Measurements from ENCODE around the gene FNTB.

Gene FNTB

GRCh38 chr14:64953661-64954060, 33.0 kb upstream of the FNTB start:
- Histone ChIP-seq H3K27ac (ENCODE audit: low read depth, low read length) (no peak overlapping the region), H3K27me3 (ENCODE audit: insufficient read depth, low read length) (no peaks in the 10 kb centered on the region), H3K36me3 (ENCODE audit: insufficient read depth, low read length) (peaks cover 34% of the 10 kb centered on the region), H3K4me3 (ENCODE audit: low read length) (no peak overlapping the region), H3K4me1 (ENCODE audit: insufficient read depth, low read length) (peaks cover 33% of the 10 kb centered on the region), H3K9ac (ENCODE audit: low read depth, low read length) (no peak overlapping the region), H3K9me3 (ENCODE audit: insufficient read depth, low read depth, low read length) (no peaks in the 10 kb centered on the region)
- 97% methylated on average over 6 of the region's 6 CpGs for WGBS

DNA sequence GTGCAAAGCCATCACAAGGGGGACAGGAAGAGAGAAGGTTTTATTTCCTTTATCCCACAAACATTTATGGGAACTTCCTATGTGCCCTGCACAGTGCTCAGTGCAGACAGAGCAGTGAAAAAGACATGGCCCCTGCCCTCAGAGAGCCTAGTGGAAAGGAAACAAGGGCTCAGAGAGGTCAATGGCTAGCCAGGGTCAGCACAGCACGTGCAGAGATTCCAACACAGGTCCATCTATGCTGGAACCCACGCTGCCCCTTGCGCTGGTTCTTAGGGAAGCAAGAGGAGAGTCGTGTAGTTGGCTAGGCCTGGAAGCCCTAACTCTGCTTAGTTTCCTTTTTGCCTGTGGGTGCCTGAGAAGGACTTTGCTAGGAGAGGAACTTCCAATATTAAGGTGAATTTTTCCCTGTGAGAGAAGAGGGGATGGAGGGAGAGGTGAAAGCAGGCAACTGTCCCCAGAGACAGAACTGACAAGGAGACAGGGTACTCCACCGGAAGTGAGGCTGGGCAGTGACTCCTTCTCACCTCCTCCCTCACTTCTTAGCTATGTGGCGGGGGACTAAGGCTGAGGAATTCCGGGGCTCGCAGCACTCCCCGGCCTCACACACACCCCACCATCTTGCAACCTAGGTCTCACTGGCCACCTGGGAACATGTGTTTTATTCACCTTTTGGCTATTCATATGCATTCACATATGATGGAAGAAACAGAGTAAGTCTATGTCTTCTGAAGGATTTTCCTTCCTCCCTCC, 32.0 kb upstream of the FNTB start:
- Histone ChIP-seq H3K36me3 (ENCODE audit: insufficient read depth, low read length) (peaks cover 28% of the 10 kb centered on the region), H3K27me3 (ENCODE audit: insufficient read depth, low read length) (no peaks in the 10 kb centered on the region), H3K4me1 (ENCODE audit: insufficient read depth, low read length) (peaks cover 33% of the 10 kb centered on the region), H3K9ac (ENCODE audit: low read depth, low read length) (no peak overlapping the region), H3K4me3 (ENCODE audit: low read length) (no peak overlapping the region), H3K9me3 (ENCODE audit: insufficient read depth, low read depth, low read length) (no peaks in the 10 kb centered on the region), H3K27ac (ENCODE audit: low read depth, low read length) (no peak overlapping the region; the same call in 1 of the 2 replicates)
- 92% methylated on average over 9 of the region's 9 CpGs for WGBS

- no peak overlapping the region for H3K9ac ChIP-seq (ENCODE audit: low read depth, low read length)
- no peak overlapping the region; the same call in 1 of the 2 replicates for H3K27ac ChIP-seq (ENCODE audit: low read depth, low read length)
- H3K27me3 ChIP-seq (ENCODE audit: insufficient read depth, low read length) = no peaks in the 10 kb centered on the region
- WGBS = 63% methylated on average over 6 of the region's 6 CpGs
- H3K36me3 ChIP-seq (ENCODE audit: insufficient read depth, low read length) = peaks cover 22% of the 10 kb centered on the region
- peaks cover 34% of the 10 kb centered on the region for H3K4me1 ChIP-seq (ENCODE audit: insufficient read depth, low read length)
- no peak overlapping the region for H3K4me3 ChIP-seq (ENCODE audit: low read length)
- no peaks in the 10 kb centered on the region for H3K9me3 ChIP-seq (ENCODE audit: insufficient read depth, low read depth, low read length)
Measured at GRCh38 chr14:64955297-64955696, 31.4 kb upstream of the FNTB start.

DNA sequence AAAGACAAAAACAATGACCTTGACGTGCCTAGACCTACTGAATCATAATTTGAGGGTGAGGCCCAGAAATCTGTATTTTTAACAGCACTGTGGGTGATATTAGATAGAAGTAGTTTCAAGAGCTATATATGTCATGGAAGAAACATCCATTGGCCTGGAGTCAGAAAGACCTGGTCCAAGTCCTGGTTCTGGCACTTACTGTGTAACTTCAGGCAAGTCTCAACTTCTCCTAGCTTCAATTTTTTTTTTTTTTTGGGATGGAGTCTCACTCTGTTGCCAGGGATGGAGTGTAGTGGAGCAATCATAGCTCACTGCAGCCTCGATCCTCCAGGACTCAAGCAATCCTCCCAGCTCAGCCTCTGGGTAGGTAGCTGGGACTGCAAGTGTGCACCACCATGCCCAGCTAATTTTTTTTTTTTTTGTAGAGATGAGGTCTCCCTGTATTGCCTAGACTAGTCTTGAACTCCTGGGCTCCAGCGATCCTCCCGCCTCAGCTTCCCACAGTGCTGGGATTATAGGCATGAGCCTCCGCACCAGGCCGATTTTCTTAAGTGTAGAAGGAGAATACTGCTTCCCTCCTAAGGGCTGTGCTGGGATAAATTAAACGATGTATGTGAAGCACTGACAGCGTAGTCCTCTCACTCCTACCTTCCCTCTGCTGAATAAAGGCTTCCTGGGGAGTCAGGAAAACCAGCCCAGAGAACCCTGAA, 29.8 kb upstream of the FNTB start:
- Histone ChIP-seq H3K9ac (ENCODE audit: low read depth, low read length) (no peak overlapping the region), H3K4me3 (ENCODE audit: low read length) (no peak overlapping the region), H3K27me3 (ENCODE audit: insufficient read depth, low read length) (no peaks in the 10 kb centered on the region), H3K9me3 (ENCODE audit: insufficient read depth, low read depth, low read length) (no peaks in the 10 kb centered on the region), H3K4me1 (ENCODE audit: insufficient read depth, low read length) (peaks cover 43% of the 10 kb centered on the region), H3K27ac (ENCODE audit: low read depth, low read length) (peak overlapping the region; percentile 27; the same call in 1 of the 2 replicates), H3K36me3 (ENCODE audit: insufficient read depth, low read length) (peaks cover 6% of the 10 kb centered on the region)
- WGBS = 88% methylated on average over 7 of the region's 8 CpGs

- Histone ChIP-seq H3K9me3 (ENCODE audit: insufficient read depth, low read depth, low read length) (no peaks in the 10 kb centered on the region), H3K27ac (ENCODE audit: low read depth, low read length) (no peak overlapping the region), H3K27me3 (ENCODE audit: insufficient read depth, low read length) (no peaks in the 10 kb centered on the region), H3K9ac (ENCODE audit: low read depth, low read length) (no peak overlapping the region), H3K4me1 (ENCODE audit: insufficient read depth, low read length) (peaks cover 42% of the 10 kb centered on the region), H3K36me3 (ENCODE audit: insufficient read depth, low read length) (0 out of 2 replicates have a peak, but pooled peaks cover 2% of the 10 kb centered on the region), H3K4me3 (ENCODE audit: low read length) (no peak overlapping the region)
- WGBS = 82% methylated on average over 2 of the region's 2 CpGs
Measured at GRCh38 chr14:64958201-64958600, 28.5 kb upstream of the FNTB start.

- Histone ChIP-seq H3K36me3 (ENCODE audit: insufficient read depth, low read length) (0 out of 2 replicates have a peak, but pooled peaks cover 2% of the 10 kb centered on the region), H3K27ac (ENCODE audit: low read depth, low read length) (no peak overlapping the region), H3K4me3 (ENCODE audit: low read length) (no peak overlapping the region), H3K9me3 (ENCODE audit: insufficient read depth, low read depth, low read length) (no peaks in the 10 kb centered on the region), H3K4me1 (ENCODE audit: insufficient read depth, low read length) (peaks cover 40% of the 10 kb centered on the region), H3K27me3 (ENCODE audit: insufficient read depth, low read length) (no peaks in the 10 kb centered on the region), H3K9ac (ENCODE audit: low read depth, low read length) (no peak overlapping the region)
- 86% methylated on average over 5 of the region's 5 CpGs for WGBS
Measured at GRCh38 chr14:64958743-64959142, 28.0 kb upstream of the FNTB start.

GRCh38 chr14:64960762-64961276, 25.9 kb upstream of the FNTB start:
- H3K4me3 ChIP-seq (ENCODE audit: low read length) = no peak overlapping the region
- no peaks in the 10 kb centered on the region for H3K9me3 ChIP-seq (ENCODE audit: insufficient read depth, low read depth, low read length)
- H3K27ac ChIP-seq (ENCODE audit: low read depth, low read length) = 0 out of 2 replicates have a peak overlapping the region, but pooled peaks have one; percentile 2
- H3K9ac ChIP-seq (ENCODE audit: low read depth, low read length) = no peak overlapping the region
- H3K27me3 ChIP-seq (ENCODE audit: insufficient read depth, low read length) = no peaks in the 10 kb centered on the region
- 77% methylated on average over 5 of the region's 5 CpGs for WGBS
- H3K36me3 ChIP-seq (ENCODE audit: insufficient read depth, low read length) = 0 out of 2 replicates have a peak, but pooled peaks cover 2% of the 10 kb centered on the region
- peaks cover 29% of the 10 kb centered on the region for H3K4me1 ChIP-seq (ENCODE audit: insufficient read depth, low read length)

GRCh38 chr14:64963611-64964010, 23.1 kb upstream of the FNTB start:
- Histone ChIP-seq H3K36me3 (ENCODE audit: insufficient read depth, low read length) (0 out of 2 replicates have a peak, but pooled peaks cover 2% of the 10 kb centered on the region), H3K9me3 (ENCODE audit: insufficient read depth, low read depth, low read length) (no peaks in the 10 kb centered on the region), H3K27me3 (ENCODE audit: insufficient read depth, low read length) (no peaks in the 10 kb centered on the region), H3K27ac (ENCODE audit: low read depth, low read length) (no peak overlapping the region), H3K4me1 (ENCODE audit: insufficient read depth, low read length) (peaks cover 16% of the 10 kb centered on the region), H3K4me3 (ENCODE audit: low read length) (no peak overlapping the region), H3K9ac (ENCODE audit: low read depth, low read length) (no peak overlapping the region)
- 90% methylated on average over 1 of the region's 1 CpG for WGBS

GRCh38 chr14:64965356-64966000, 21.2 kb upstream of the FNTB start:
- no peak overlapping the region for H3K27ac ChIP-seq (ENCODE audit: low read depth, low read length)
- no peak overlapping the region for H3K4me3 ChIP-seq (ENCODE audit: low read length)
- no peaks in the 10 kb centered on the region for H3K27me3 ChIP-seq (ENCODE audit: insufficient read depth, low read length)
- H3K9ac ChIP-seq (ENCODE audit: low read depth, low read length) = no peak overlapping the region
- 0 out of 2 replicates have a peak, but pooled peaks cover 2% of the 10 kb centered on the region for H3K36me3 ChIP-seq (ENCODE audit: insufficient read depth, low read length)
- no peaks in the 10 kb centered on the region for H3K9me3 ChIP-seq (ENCODE audit: insufficient read depth, low read depth, low read length)
- WGBS = 94% methylated on average over 15 of the region's 15 CpGs
- peaks cover 30% of the 10 kb centered on the region for H3K4me1 ChIP-seq (ENCODE audit: insufficient read depth, low read length)

GRCh38 chr14:64966976-64967375, 19.7 kb upstream of the FNTB start:
- Histone ChIP-seq H3K27ac (ENCODE audit: low read depth, low read length) (no peak overlapping the region), H3K36me3 (ENCODE audit: insufficient read depth, low read length) (0 out of 2 replicates have a peak, but pooled peaks cover 2% of the 10 kb centered on the region), H3K4me3 (ENCODE audit: low read length) (no peak overlapping the region), H3K9ac (ENCODE audit: low read depth, low read length) (no peak overlapping the region), H3K27me3 (ENCODE audit: insufficient read depth, low read length) (peaks cover 8% of the 10 kb centered on the region; the same call in 1 of the 2 replicates), H3K4me1 (ENCODE audit: insufficient read depth, low read length) (peaks cover 28% of the 10 kb centered on the region), H3K9me3 (ENCODE audit: insufficient read depth, low read depth, low read length) (no peaks in the 10 kb centered on the region)
- 100% methylated on average over 1 of the region's 2 CpGs for WGBS

- 84% methylated on average over 7 of the region's 7 CpGs for WGBS
- H3K27ac ChIP-seq (ENCODE audit: low read depth, low read length) = no peak overlapping the region
- no peak overlapping the region for H3K4me3 ChIP-seq (ENCODE audit: low read length)
- H3K4me1 ChIP-seq (ENCODE audit: insufficient read depth, low read length) = peaks cover 28% of the 10 kb centered on the region
- H3K36me3 ChIP-seq (ENCODE audit: insufficient read depth, low read length) = no peaks in the 10 kb centered on the region
- peaks cover 14% of the 10 kb centered on the region for H3K27me3 ChIP-seq (ENCODE audit: insufficient read depth, low read length)
- H3K9ac ChIP-seq (ENCODE audit: low read depth, low read length) = no peak overlapping the region
- H3K9me3 ChIP-seq (ENCODE audit: insufficient read depth, low read depth, low read length) = no peaks in the 10 kb centered on the region
Measured at GRCh38 chr14:64968167-64968566, 18.5 kb upstream of the FNTB start.
